Endothelial cell of umbilical vein (primary cell): Measurements from ENCODE around the gene LILRB5. TPM values are rescaled to one million over a fixed set of nuclear protein-coding genes. Genes with fewer than 3 reads are reported as not detected.

ENCODE experiments used
- BruUV-seq: library from RNA; stranded (reverse); fragments of 400-500 nt; replicated peaks from 2 replicates; lab custom pipeline; 2021; lab: Mats Ljungman, UMichigan
- CTCF ChIA-PET: fragments of 300-600, 350-600 bp; sonication (Branson Sonifier 250); formaldehyde crosslinking; loops from one replicate; lab custom pipeline; 2021; ENCODE audit warnings: antibody characterized with exemption, inconsistent platforms; lab: Charles Lee
- POLR2A ChIA-PET: fragments of 300-600, 350-600 bp; sonication (Branson Sonifier 250); formaldehyde crosslinking; loops from one replicate; lab custom pipeline; 2021; ENCODE audit warnings: antibody characterized with exemption, inconsistent platforms; lab: Charles Lee
- DNase-seq: peaks from one replicate; pipeline ENCODE4 v3.0.0-alpha.2; 2011; ENCODE audit warnings: low read depth, low spot score
- FAIRE-seq: peaks from 2 replicates; lab custom pipeline; 2011; peaks lifted over from hg19 to GRCh38; lab: Jason Lieb, UNC
- H2AFZ ChIP-seq: 2 replicates; pipeline ENCODE4 v1.6.0; 2012; ENCODE audit warnings: low read depth, low read length, control low read depth, inconsistent platforms
- H3K27ac ChIP-seq: 2 replicates; pipeline ENCODE4 v1.5.1; 2011; ENCODE audit warnings: low read depth, mild to moderate bottlenecking, control low read depth, low read length, moderate library complexity; ENCODE audit not compliant: insufficient read depth
- H3K27me3 ChIP-seq, 2 experiments: 2 replicates each; pipeline versions ENCODE4 v1.6.0 to v1.6.1; 2011; ENCODE audit warnings: low read length in 2 of 2, mixed read lengths in 1 of 2; ENCODE audit not compliant: control insufficient read depth in 2 of 2, insufficient read depth in 2 of 2
- H3K36me3 ChIP-seq, 2 experiments: 2 replicates in 1 of 2; 3 replicates in 1 of 2; pipeline ENCODE4 v1.5.1; 2011; ENCODE audit warnings: low read length in 2 of 2, mild to moderate bottlenecking in 1 of 2, moderate library complexity in 1 of 2; ENCODE audit not compliant: control insufficient read depth in 2 of 2, insufficient read depth in 2 of 2; ENCODE audit errors: extremely low read depth in 1 of 2
- H3K4me1 ChIP-seq: 3 replicates; pipeline ENCODE4 v1.5.1; 2011; ENCODE audit warnings: mild to moderate bottlenecking, low read length; ENCODE audit not compliant: control insufficient read depth, insufficient read depth; ENCODE audit errors: extremely low read depth
- H3K4me2 ChIP-seq: 2 replicates; pipeline ENCODE4 v1.6.1; 2011; ENCODE audit warnings: low read length, control low read depth, mixed read lengths; ENCODE audit not compliant: insufficient read depth
- H3K4me3 ChIP-seq, 3 experiments: fragments of 200-600 bp in 1 of 3; sonication (generic), shearing (Covaris generic) in 1 of 3; replicated peaks in 1 of 3; 2 replicates each; pipeline ENCODE4 v1.5.1; 2011 to 2016; ENCODE audit warnings: control low read depth in 3 of 3, low read length in 3 of 3, mild to moderate bottlenecking in 2 of 3, inconsistent platforms in 1 of 3, low read depth in 1 of 3, moderate library complexity in 1 of 3; ENCODE audit not compliant: insufficient read depth in 1 of 3
- H3K79me2 ChIP-seq: 2 replicates; pipeline ENCODE4 v1.6.0; 2012; ENCODE audit warnings: low read length, inconsistent platforms; ENCODE audit not compliant: control insufficient read depth, insufficient read depth
- H3K9ac ChIP-seq: replicated peaks from 2 replicates; pipeline ENCODE3; 2011; ENCODE audit warnings: low read length, control low read depth; ENCODE audit not compliant: insufficient read depth; ENCODE audit errors: extremely low read depth
- H3K9me1 ChIP-seq: replicated peaks from 3 replicates; pipeline ENCODE4 v1.6.0; 2011; ENCODE audit warnings: mild to moderate bottlenecking, low read length; ENCODE audit not compliant: control insufficient read depth, insufficient read depth; ENCODE audit errors: extremely low read depth
- H3K9me3 ChIP-seq: replicated peaks from 2 replicates; pipeline ENCODE4 v1.5.1; 2012; ENCODE audit warnings: low read length, inconsistent platforms; ENCODE audit not compliant: control insufficient read depth, insufficient read depth
- H4K20me1 ChIP-seq: replicated peaks from 2 replicates; pipeline ENCODE3; 2011; ENCODE audit warnings: mild to moderate bottlenecking, low read length; ENCODE audit not compliant: control insufficient read depth, insufficient read depth; ENCODE audit errors: extremely low read depth
- CTCF ChIP-seq, 2 donors: IDR thresholded peaks; 1 replicate in 1 of 2; 2 replicates in 1 of 2; pipeline ENCODE4 v1.5.1; 2011; ENCODE audit warnings: low read length in 2 of 2, mild to moderate bottlenecking in 2 of 2, moderate library complexity in 2 of 2, control low read depth in 1 of 2, inconsistent platforms in 1 of 2, low read depth in 1 of 2; ENCODE audit not compliant: insufficient read depth in 1 of 2; ENCODE audit errors: extremely low read depth in 1 of 2
- EZH2 ChIP-seq: IDR thresholded peaks from 2 replicates; pipeline ENCODE4 v1.6.1; 2012; ENCODE audit warnings: borderline replicate concordance, low read depth, mild to moderate bottlenecking, moderate library complexity, low read length, inconsistent platforms; ENCODE audit not compliant: severe bottlenecking
- FOS ChIP-seq: IDR thresholded peaks from 2 replicates; pipeline ENCODE4 v1.6.1; 2011; ENCODE audit warnings: mild to moderate bottlenecking, low read length, moderate library complexity, borderline replicate concordance; ENCODE audit not compliant: insufficient read depth
- GATA2 ChIP-seq: IDR thresholded peaks from 2 replicates; pipeline ENCODE4 v1.7.0; 2011; ENCODE audit warnings: low read depth, mild to moderate bottlenecking, moderate library complexity, mixed read lengths, low read length; ENCODE audit not compliant: insufficient read length, insufficient read depth
- JUN ChIP-seq: IDR thresholded peaks from 2 replicates; pipeline ENCODE4 v1.6.1; 2011; ENCODE audit warnings: borderline replicate concordance, low read depth; ENCODE audit not compliant: insufficient read length, insufficient read depth
- MAX ChIP-seq: IDR thresholded peaks from 2 replicates; pipeline ENCODE4 v1.6.1; 2011; ENCODE audit not compliant: insufficient read depth, insufficient read length
- MYC ChIP-seq: IDR thresholded peaks from one replicate; pipeline ENCODE4 v1.6.1; 2011; ENCODE audit warnings: mild to moderate bottlenecking, low read depth, low read length
- POLR2A ChIP-seq: IDR thresholded peaks from 2 replicates; pipeline ENCODE4 v1.6.1; 2012; ENCODE audit warnings: low read depth, mild to moderate bottlenecking, control low read depth, low read length
- POLR2AphosphoS5 ChIP-seq: IDR thresholded peaks from 2 replicates; pipeline ENCODE4 v1.6.1; 2012; ENCODE audit warnings: low read depth, mild to moderate bottlenecking, control low read depth, low read length, moderate library complexity; ENCODE audit not compliant: insufficient read depth
- dilution Hi-C: fragments of 300-500 bp; cut with MboI; formaldehyde crosslinking; loops from one replicate; pipeline ENCODE4 v1.15.0; 2019; ENCODE audit warnings: low sequenced_read_pairs; ENCODE audit not compliant: extremely low pct_ligation_motif_present
- intact Hi-C: fragments of 100-400 bp; cut with micrococcal nuclease; formaldehyde crosslinking; loops from one replicate; pipeline ENCODE4 v1.10.0; 2022
- polyA plus RNA-seq, 4 experiments: library from polyadenylated mRNA; depleted of rRNA in 3 of 4; stranded (reverse) in 3 of 4; unstranded in 1 of 4; fragments of >200 nt; gene quantifications; 2 replicates each; pipeline versions ENCODE4 v1.2.1 to v1.2.3, GENCODE V29; 2011 to 2012; ENCODE audit warnings: missing spikeins in 1 of 4
- total RNA-seq: library from RNA; stranded (reverse); gene quantifications from 2 replicates; pipeline ENCODE4 v1.2.3, GENCODE V29; 2021

LILRB5 gene
- total and polyA plus RNA-seq, 2 donors (not counting 3 experiments of a cell fraction or from before 2014, with no cell fraction given), result not detected

DNA sequence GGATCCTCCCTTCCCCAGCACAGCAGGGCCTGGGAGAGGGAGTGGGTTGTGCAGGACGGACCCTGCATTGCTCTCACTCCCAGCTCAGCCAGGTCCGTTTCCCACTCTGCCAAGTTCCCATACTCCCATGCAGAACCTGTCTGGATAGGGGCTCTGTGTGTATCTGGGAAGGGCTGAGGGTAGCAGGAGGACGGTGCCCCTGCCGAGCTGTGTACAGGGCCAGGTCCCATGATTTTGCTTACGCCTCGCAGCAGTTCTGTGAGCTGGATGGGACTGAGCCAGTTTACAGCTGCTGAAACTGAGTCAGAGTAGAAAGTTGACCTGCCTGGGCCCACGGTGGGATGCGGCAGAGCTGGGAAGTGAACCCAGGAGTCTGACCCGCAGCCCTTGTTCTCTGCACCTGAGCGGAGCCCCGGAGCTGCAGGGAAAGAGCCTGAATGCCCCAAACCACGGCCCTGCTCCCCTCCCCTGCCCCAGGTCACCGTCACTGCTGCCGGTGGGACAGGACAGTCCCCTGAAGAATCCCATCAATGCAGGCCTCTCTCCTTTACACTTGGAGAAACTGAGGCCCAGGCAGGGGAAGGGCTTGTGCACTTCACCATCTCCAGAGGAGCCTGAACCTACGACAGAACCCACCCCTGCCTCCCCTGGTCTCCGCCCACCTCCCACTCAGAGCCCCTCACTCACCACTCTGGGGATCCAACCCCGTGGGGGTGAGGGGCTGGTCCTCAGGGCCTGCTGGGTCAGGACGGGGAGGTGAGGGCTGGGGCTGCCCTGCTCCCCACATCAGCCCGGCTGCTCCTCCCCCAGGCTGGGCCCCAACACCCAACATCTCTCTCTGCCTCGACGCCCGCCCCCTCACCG is 3.5 kb downstream of the LILRB5 start:
- Histone ChIP-seq H3K9ac (no peak overlapping the region), H3K9me3 (no peaks in the 10 kb centered on the region), H3K9me1 (no peaks in the 10 kb centered on the region), H3K36me3 (no peaks in the 10 kb centered on the region), H3K27ac (no peak overlapping the region), H3K4me1 (peaks cover 4% of the 10 kb centered on the region), H3K4me3 (no peak overlapping the region), H3K4me2 (no peak overlapping the region), H3K27me3 (no peaks in the 10 kb centered on the region), H4K20me1 (no peaks in the 10 kb centered on the region), H3K79me2 (no peaks in the 10 kb centered on the region), H2AFZ (no peak overlapping the region)
- intact Hi-C loops, result no loop called here
- FAIRE-seq, result no peak
- no TSS peak for BruUV-seq
- ChIA-PET CTCF (interaction anchor here (2.5 kb wide), 1 partner anchor 12 kb away, joined by 15 read pairs; no protein-coding TSS in a partner anchor), POLR2A (no interaction called here)
- no peak for DNase-seq
- dilution Hi-C loops, result no loop called here
- TF ChIP-seq EZH2, result no peak
- no peak for TF ChIP-seq FOS
- TF ChIP-seq POLR2A, result no peak
- TF ChIP-seq POLR2AphosphoS5, result no peak
- no peak for TF ChIP-seq MYC
- no peak for TF ChIP-seq GATA2
- no peak for TF ChIP-seq JUN
- no peak for TF ChIP-seq MAX
- no peak for TF ChIP-seq CTCF (IDR thresholded peaks at IDR 0.05; ENCODE audit: extremely low read depth in 1 of 2, insufficient read depth in 1 of 2, low read depth in 1 of 2, low read length in 2 of 2)
